ENCODE data around the gene PHACTR2. TPM values are rescaled to one million over a fixed set of nuclear protein-coding genes. Genes with fewer than 3 reads are reported as not detected.

Gene PHACTR2
- total and polyA plus RNA-seq, 4 experiments from 2014 or later, result 13.1 to 61.3 (median 45.4) TPM

GRCh38 chr6:143822584-143823024 lies 144.8 kb downstream of the PHACTR2 start:
- POLR2A ChIA-PET (ENCODE audit: partially characterized antibody), result interaction anchor here (1.4 kb wide), 1 partner anchor 20 kb away, joined by 3 read pairs; the partner anchor contains the start of gene LTV1
- CTCF ChIA-PET (ENCODE audit: partially characterized antibody), result no interaction called here

GRCh38 chr6:143823548-143823947 lies 145.8 kb downstream of the PHACTR2 start:
- Histone ChIP-seq H3K36me3 (ENCODE audit: insufficient read depth, low read length) (peaks cover 7% of the 10 kb centered on the region), H3K27ac (ENCODE audit: low read depth, low read length) (no peak overlapping the region), H3K27me3 (ENCODE audit: insufficient read depth, low read length) (no peaks in the 10 kb centered on the region), H3K9me3 (ENCODE audit: control insufficient read depth in 1 of 2, low read length in 2 of 2) (no peaks in the 10 kb centered on the region), H3K4me3 (ENCODE audit: low read length in 2 of 2) (no peak overlapping the region), H3K4me1 (ENCODE audit: insufficient read depth, low read length) (no peaks in the 10 kb centered on the region)
- intact Hi-C loops (cut with micrococcal nuclease), result no loop called here
- H3K4me3 Mint-ChIP-seq, result no peak overlapping the region
- no peaks in the 10 kb centered on the region for H3K9me3 Mint-ChIP-seq
- CTCF ChIA-PET (ENCODE audit: partially characterized antibody), result no interaction called here
- no peak for DNase-seq
- POLR2A ChIA-PET (ENCODE audit: partially characterized antibody), result no interaction called here
- no peaks in the 10 kb centered on the region for H3K27me3 Mint-ChIP-seq
- H3K36me3 Mint-ChIP-seq, result peaks cover 17 to 25% of the 10 kb centered on the region in 2 donors
- peaks cover 0 to 1% (median under 1%) of the 10 kb centered on the region in 4 donors for H3K4me1 Mint-ChIP-seq
- no peak overlapping the region for H3K27ac Mint-ChIP-seq

More at GRCh38 chr6:143822584-143823024, 144.8 kb downstream of the PHACTR2 start:
- H3K9me3 ChIP-seq (ENCODE audit: control insufficient read depth in 1 of 2, low read length in 2 of 2), result no peaks in the 10 kb centered on the region
- H3K4me1 Mint-ChIP-seq, result peaks cover 0 to 1% (median under 1%) of the 10 kb centered on the region in 4 donors
- no peak overlapping the region for H3K4me3 Mint-ChIP-seq
- H3K4me3 ChIP-seq (ENCODE audit: low read length in 2 of 2), result no peak overlapping the region
- H3K27me3 Mint-ChIP-seq, result no peaks in the 10 kb centered on the region
- no peak for DNase-seq
- H3K27me3 ChIP-seq (ENCODE audit: insufficient read depth, low read length), result no peaks in the 10 kb centered on the region
- peaks cover 7% of the 10 kb centered on the region for H3K36me3 ChIP-seq (ENCODE audit: insufficient read depth, low read length)
- no peak overlapping the region for H3K27ac ChIP-seq (ENCODE audit: low read depth, low read length)
- peaks cover 18 to 25% of the 10 kb centered on the region in 2 donors for H3K36me3 Mint-ChIP-seq
- H3K4me1 ChIP-seq (ENCODE audit: insufficient read depth, low read length), result no peaks in the 10 kb centered on the region
- intact Hi-C loops (cut with micrococcal nuclease), result no loop called here
- H3K9me3 Mint-ChIP-seq, result no peaks in the 10 kb centered on the region
- peak overlapping the region in 1 of 7 donors; percentile 9 for H3K27ac Mint-ChIP-seq

GRCh38 chr6:143828572-143828971 lies 150.8 kb downstream of the PHACTR2 start:
- CTCF ChIA-PET (ENCODE audit: partially characterized antibody), result no interaction called here

GRCh38 chr6:143836150-143836549 lies 158.4 kb downstream of the PHACTR2 start:
- Histone ChIP-seq H3K4me3 (ENCODE audit: low read length in 2 of 2) (no peak overlapping the region), H3K36me3 (ENCODE audit: insufficient read depth, low read length) (no peaks in the 10 kb centered on the region), H3K9me3 (ENCODE audit: control insufficient read depth in 1 of 2, low read length in 2 of 2) (no peaks in the 10 kb centered on the region), H3K27ac (ENCODE audit: low read depth, low read length) (no peak overlapping the region), H3K4me1 (ENCODE audit: insufficient read depth, low read length) (no peaks in the 10 kb centered on the region), H3K27me3 (ENCODE audit: insufficient read depth, low read length) (no peaks in the 10 kb centered on the region)
- intact Hi-C loops (cut with micrococcal nuclease), result no loop called here
- no peak overlapping the region for H3K4me3 Mint-ChIP-seq
- POLR2A ChIA-PET (ENCODE audit: partially characterized antibody), result no interaction called here
- CTCF ChIA-PET (ENCODE audit: partially characterized antibody), result no interaction called here
- no peak for DNase-seq
- H3K4me1 Mint-ChIP-seq, result peaks cover 0 to 1% (median 0%) of the 10 kb centered on the region in 4 donors
- H3K27me3 Mint-ChIP-seq, result no peaks in the 10 kb centered on the region
- H3K9me3 Mint-ChIP-seq, result no peaks in the 10 kb centered on the region
- no peaks in the 10 kb centered on the region for H3K36me3 Mint-ChIP-seq
- peak overlapping the region in 1 of 7 donors; percentile 1 for H3K27ac Mint-ChIP-seq

More at GRCh38 chr6:143828572-143828971, 150.8 kb downstream of the PHACTR2 start:
- Histone ChIP-seq H3K27me3 (ENCODE audit: insufficient read depth, low read length) (no peaks in the 10 kb centered on the region), H3K4me1 (ENCODE audit: insufficient read depth, low read length) (no peaks in the 10 kb centered on the region), H3K27ac (ENCODE audit: low read depth, low read length) (no peak overlapping the region), H3K36me3 (ENCODE audit: insufficient read depth, low read length) (peaks cover 4% of the 10 kb centered on the region), H3K9me3 (ENCODE audit: control insufficient read depth in 1 of 2, low read length in 2 of 2) (no peaks in the 10 kb centered on the region), H3K4me3 (ENCODE audit: low read length in 2 of 2) (no peak overlapping the region)
- POLR2A ChIA-PET (ENCODE audit: partially characterized antibody), result no interaction called here
- peaks cover 9 to 17% of the 10 kb centered on the region in 2 donors for H3K36me3 Mint-ChIP-seq
- no peak for DNase-seq
- H3K27me3 Mint-ChIP-seq, result no peaks in the 10 kb centered on the region
- intact Hi-C loops (cut with micrococcal nuclease), result no loop called here
- no peaks in the 10 kb centered on the region for H3K4me1 Mint-ChIP-seq
- H3K4me3 Mint-ChIP-seq, result no peak overlapping the region
- H3K9me3 Mint-ChIP-seq, result no peaks in the 10 kb centered on the region
- no peak overlapping the region for H3K27ac Mint-ChIP-seq

- ChIA-PET POLR2A (ENCODE audit: partially characterized antibody) (no interaction called here), CTCF (ENCODE audit: partially characterized antibody) (interaction anchor here (0.6 kb wide), 1 partner anchor 36 kb away, joined by 3 read pairs; no protein-coding TSS in a partner anchor)
- peaks cover 4 to 14% (median 5%) of the 10 kb centered on the region in 4 donors for H3K4me1 Mint-ChIP-seq
- Histone ChIP-seq H3K9me3 (ENCODE audit: control insufficient read depth in 1 of 2, low read length in 2 of 2) (no peaks in the 10 kb centered on the region), H3K27me3 (ENCODE audit: insufficient read depth, low read length) (no peaks in the 10 kb centered on the region), H3K4me3 (ENCODE audit: low read length in 2 of 2) (no peak overlapping the region), H3K27ac (ENCODE audit: low read depth, low read length) (no peak overlapping the region), H3K36me3 (ENCODE audit: insufficient read depth, low read length) (no peaks in the 10 kb centered on the region), H3K4me1 (ENCODE audit: insufficient read depth, low read length) (peaks cover 6% of the 10 kb centered on the region)
- peaks cover 0 to 6% of the 10 kb centered on the region in 2 donors for H3K36me3 Mint-ChIP-seq
- H3K27me3 Mint-ChIP-seq, result no peaks in the 10 kb centered on the region
- intact Hi-C loops (cut with micrococcal nuclease), result no loop called here
- H3K27ac Mint-ChIP-seq, result no peak overlapping the region
- DNase-seq, result no peak
- H3K4me3 Mint-ChIP-seq, result no peak overlapping the region
- H3K9me3 Mint-ChIP-seq, result no peaks in the 10 kb centered on the region
These were observed 160.6 kb downstream of the PHACTR2 start for GRCh38 chr6:143838395-143838794.

- no peak for DNase-seq
- intact Hi-C loops (cut with micrococcal nuclease), result no loop called here
- no peak overlapping the region for H3K27ac ChIP-seq (ENCODE audit: low read depth, low read length)
- H3K27ac Mint-ChIP-seq, result peak overlapping the region in 3 of 7 donors; percentile 6 to 73 (median 51)
- H3K27me3 Mint-ChIP-seq, result no peaks in the 10 kb centered on the region
- H3K27me3 ChIP-seq (ENCODE audit: insufficient read depth, low read length), result no peaks in the 10 kb centered on the region
- H3K36me3 ChIP-seq (ENCODE audit: insufficient read depth, low read length), result no peaks in the 10 kb centered on the region
- CTCF ChIA-PET (ENCODE audit: partially characterized antibody), result no interaction called here
- H3K4me3 Mint-ChIP-seq, result no peak overlapping the region
- peaks cover 10 to 22% (median 12%) of the 10 kb centered on the region in 4 donors for H3K4me1 Mint-ChIP-seq
- H3K9me3 Mint-ChIP-seq, result no peaks in the 10 kb centered on the region
- peaks cover 12% of the 10 kb centered on the region for H3K4me1 ChIP-seq (ENCODE audit: insufficient read depth, low read length)
- no peaks in the 10 kb centered on the region for H3K9me3 ChIP-seq (ENCODE audit: control insufficient read depth in 1 of 2, low read length in 2 of 2)
- POLR2A ChIA-PET (ENCODE audit: partially characterized antibody), result no interaction called here
- H3K36me3 Mint-ChIP-seq, result peaks cover under 1 to 13% of the 10 kb centered on the region in 2 donors
- H3K4me3 ChIP-seq (ENCODE audit: low read length in 2 of 2), result no peak overlapping the region
These were observed 161.4 kb downstream of the PHACTR2 start for GRCh38 chr6:143839196-143839595.

- no peaks in the 10 kb centered on the region for H3K9me3 Mint-ChIP-seq
- H3K36me3 Mint-ChIP-seq, result peaks cover 4 to 17% of the 10 kb centered on the region in 2 donors
- no peaks in the 10 kb centered on the region for H3K9me3 ChIP-seq (ENCODE audit: control insufficient read depth in 1 of 2, low read length in 2 of 2)
- no peak for DNase-seq
- intact Hi-C loops (cut with micrococcal nuclease), result loop anchor here (5.0 to 10.0 kb wide), 2 partner anchors 254 to 303 kb away; partner anchors contain the start of gene SF3B5
- H3K4me3 Mint-ChIP-seq, result peak overlapping the region in 4 of 8 donors; percentile 14 to 62 (median 38)
- H3K4me1 ChIP-seq (ENCODE audit: insufficient read depth, low read length), result peaks cover 15% of the 10 kb centered on the region
- POLR2A ChIA-PET (ENCODE audit: partially characterized antibody), result no interaction called here
- no peaks in the 10 kb centered on the region for H3K27me3 Mint-ChIP-seq
- H3K4me3 ChIP-seq (ENCODE audit: low read length in 2 of 2), result no peak overlapping the region
- H3K27me3 ChIP-seq (ENCODE audit: insufficient read depth, low read length), result no peaks in the 10 kb centered on the region
- CTCF ChIA-PET (ENCODE audit: partially characterized antibody), result interaction anchor here (0.7 kb wide), 1 partner anchor 99 kb away, joined by 3 read pairs; no protein-coding TSS in a partner anchor
- peaks cover 10% of the 10 kb centered on the region for H3K36me3 ChIP-seq (ENCODE audit: insufficient read depth, low read length)
- H3K27ac Mint-ChIP-seq, result peak overlapping the region in 3 of 7 donors; percentile 43 to 80 (median 47)
- peaks cover 13 to 32% (median 20%) of the 10 kb centered on the region in 4 donors for H3K4me1 Mint-ChIP-seq
- H3K27ac ChIP-seq (ENCODE audit: low read depth, low read length), result no peak overlapping the region
These were observed 163.0 kb downstream of the PHACTR2 start for GRCh38 chr6:143840595-143841265.

Measured in CD4-positive, alpha-beta memory T cell (primary cell).